Nephron (organoid): Measurements from ENCODE around the gene CCSER1.

Source experiments
- H3K27ac Mint-ChIP-seq, 3 experiments: 2 replicates each; pipeline ENCODE4 v1.8.0; 2020; ENCODE audit warnings: mixed read lengths in 3 of 3, mild to moderate bottlenecking in 2 of 3, moderate library complexity in 1 of 3
- H3K27me3 Mint-ChIP-seq: 2 replicates; pipeline ENCODE4 v1.8.0; 2021; ENCODE audit warnings: low read depth, mild to moderate bottlenecking, moderate library complexity, mixed read lengths
- H3K36me3 Mint-ChIP-seq: 2 replicates; pipeline ENCODE4 v1.8.0; 2020; ENCODE audit warnings: low read depth, mixed read lengths
- H3K4me1 Mint-ChIP-seq: 2 replicates; pipeline ENCODE4 v1.8.0; 2020; ENCODE audit warnings: mixed read lengths
- H3K4me3 Mint-ChIP-seq, 3 experiments: 2 replicates each; pipeline ENCODE4 v1.8.0; 2020; ENCODE audit warnings: mild to moderate bottlenecking in 3 of 3, mixed read lengths in 3 of 3, moderate library complexity in 2 of 3
- H3K9me3 Mint-ChIP-seq: 2 replicates; pipeline ENCODE4 v1.8.0; 2020; ENCODE audit warnings: mixed read lengths
- TF ChIP-seq, protein P1 (sequence below), 3 experiments: fragments of 200-600 bp; sonication (generic); IDR thresholded peaks; one replicate each; pipeline ENCODE4 v1.5.0; 2021; ENCODE audit warnings: antibody characterized with exemption in 3 of 3; ENCODE audit not compliant: unreplicated experiment in 3 of 3

CCSER1 gene

GRCh38 chr4:90415116-90415515, 287.9 kb downstream of the CCSER1 start:
- TF ChIP-seq, protein P1, sequence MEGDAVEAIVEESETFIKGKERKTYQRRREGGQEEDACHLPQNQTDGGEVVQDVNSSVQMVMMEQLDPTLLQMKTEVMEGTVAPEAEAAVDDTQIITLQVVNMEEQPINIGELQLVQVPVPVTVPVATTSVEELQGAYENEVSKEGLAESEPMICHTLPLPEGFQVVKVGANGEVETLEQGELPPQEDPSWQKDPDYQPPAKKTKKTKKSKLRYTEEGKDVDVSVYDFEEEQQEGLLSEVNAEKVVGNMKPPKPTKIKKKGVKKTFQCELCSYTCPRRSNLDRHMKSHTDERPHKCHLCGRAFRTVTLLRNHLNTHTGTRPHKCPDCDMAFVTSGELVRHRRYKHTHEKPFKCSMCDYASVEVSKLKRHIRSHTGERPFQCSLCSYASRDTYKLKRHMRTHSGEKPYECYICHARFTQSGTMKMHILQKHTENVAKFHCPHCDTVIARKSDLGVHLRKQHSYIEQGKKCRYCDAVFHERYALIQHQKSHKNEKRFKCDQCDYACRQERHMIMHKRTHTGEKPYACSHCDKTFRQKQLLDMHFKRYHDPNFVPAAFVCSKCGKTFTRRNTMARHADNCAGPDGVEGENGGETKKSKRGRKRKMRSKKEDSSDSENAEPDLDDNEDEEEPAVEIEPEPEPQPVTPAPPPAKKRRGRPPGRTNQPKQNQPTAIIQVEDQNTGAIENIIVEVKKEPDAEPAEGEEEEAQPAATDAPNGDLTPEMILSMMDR (IDR thresholded peaks at IDR 0.05; ENCODE audit: unreplicated experiment in 3 of 3): no peak
- Mint-ChIP-seq H3K36me3 (peaks cover 3% of the 10 kb centered on the region), H3K27me3 (no peaks in the 10 kb centered on the region), H3K27ac (no peak overlapping the region), H3K4me3 (no peak overlapping the region), H3K9me3 (peaks cover 6% of the 10 kb centered on the region), H3K4me1 (peaks cover 5% of the 10 kb centered on the region)

DNA sequence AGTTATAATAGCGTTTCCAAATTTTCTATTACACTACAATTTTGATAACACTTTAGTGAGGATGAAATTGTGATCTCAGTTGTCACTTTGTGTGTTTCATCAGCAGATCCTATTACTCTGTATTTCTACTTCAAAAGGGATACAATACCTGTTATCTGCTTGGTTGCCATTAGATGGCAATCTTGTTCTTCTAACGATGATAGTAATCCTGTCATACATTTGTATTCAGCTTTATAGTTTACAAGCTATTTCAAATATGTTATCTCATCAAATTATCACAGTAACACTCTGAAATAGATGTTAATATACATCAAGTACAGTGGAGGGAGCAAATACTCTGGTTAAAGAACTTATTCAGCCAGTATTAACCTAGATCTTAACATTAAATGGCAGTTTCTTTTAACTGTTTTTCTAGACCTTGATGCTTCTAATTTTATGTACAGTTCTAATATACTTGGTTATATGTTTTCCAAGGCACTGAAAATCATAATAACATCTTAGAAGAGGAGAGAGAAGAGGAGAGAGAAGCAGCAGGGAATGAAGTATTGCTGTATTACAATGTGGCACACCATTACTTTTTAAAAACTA, 292.0 kb downstream of the CCSER1 start:
- H3K9me3 Mint-ChIP-seq: peaks cover under 1% of the 10 kb centered on the region
- H3K27ac Mint-ChIP-seq: peak overlapping the region; percentile 14 to 68 (median 17)
- TF ChIP-seq, protein P1 (IDR thresholded peaks at IDR 0.05; ENCODE audit: unreplicated experiment in 3 of 3): peak; percentile 61 to 86 (median 66)
- H3K36me3 Mint-ChIP-seq: no peaks in the 10 kb centered on the region
- H3K4me3 Mint-ChIP-seq: no peak overlapping the region
- H3K4me1 Mint-ChIP-seq: peaks cover 5% of the 10 kb centered on the region
- H3K27me3 Mint-ChIP-seq: no peaks in the 10 kb centered on the region

DNA sequence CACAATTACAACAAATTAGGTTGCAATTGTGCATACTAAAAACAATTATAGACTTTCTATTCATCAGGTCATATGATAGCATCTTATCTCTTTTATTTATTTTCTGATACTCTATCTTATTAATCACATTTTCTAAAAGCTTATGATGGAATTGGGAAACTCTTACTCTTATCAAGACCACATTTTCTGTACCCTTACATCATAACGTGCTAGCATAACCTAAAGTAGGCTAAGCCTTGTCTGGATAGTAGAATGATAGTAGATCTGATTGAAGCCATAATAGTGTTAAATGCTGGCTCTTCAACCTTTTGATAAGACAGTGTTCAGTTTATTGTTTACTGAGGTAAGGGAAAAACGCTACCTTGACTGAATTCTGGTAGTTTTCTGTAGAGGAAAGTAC, 294.0 kb downstream of the CCSER1 start:
- TF ChIP-seq, protein P1 (IDR thresholded peaks at IDR 0.05; ENCODE audit: unreplicated experiment in 3 of 3): no peak

DNA sequence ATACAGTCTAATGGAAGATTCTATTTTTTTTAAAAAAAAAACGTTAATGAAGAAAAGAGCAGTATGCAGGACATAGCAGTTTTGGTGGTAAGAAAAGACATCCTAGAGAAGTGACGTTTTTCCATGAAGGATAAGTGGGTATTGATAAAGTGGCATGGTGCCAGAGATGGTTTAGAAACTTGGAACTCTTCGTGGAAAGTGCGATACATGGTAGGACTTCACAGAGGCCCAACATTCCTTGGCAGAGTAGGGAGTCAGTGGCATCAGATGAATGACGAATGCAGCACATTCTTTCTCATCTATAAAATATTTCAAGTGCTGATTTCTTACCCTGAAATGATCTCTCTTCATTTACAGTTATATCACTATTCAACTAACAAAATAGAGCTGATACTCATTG, 298.7 kb downstream of the CCSER1 start:
- Mint-ChIP-seq H3K4me3 (no peak overlapping the region), H3K27ac (no peak overlapping the region), H3K4me1 (peaks cover 3% of the 10 kb centered on the region), H3K9me3 (peaks cover 2% of the 10 kb centered on the region), H3K27me3 (no peaks in the 10 kb centered on the region), H3K36me3 (no peaks in the 10 kb centered on the region)
- TF ChIP-seq, protein P1 (IDR thresholded peaks at IDR 0.05; ENCODE audit: unreplicated experiment in 3 of 3): no peak

More for the DNA sequence above, 294.0 kb downstream of the CCSER1 start:
- peaks cover 2% of the 10 kb centered on the region for H3K9me3 Mint-ChIP-seq
- no peaks in the 10 kb centered on the region for H3K27me3 Mint-ChIP-seq
- H3K27ac Mint-ChIP-seq: no peak overlapping the region
- H3K4me1 Mint-ChIP-seq: peaks cover 5% of the 10 kb centered on the region
- no peak overlapping the region for H3K4me3 Mint-ChIP-seq
- H3K36me3 Mint-ChIP-seq: no peaks in the 10 kb centered on the region

DNA sequence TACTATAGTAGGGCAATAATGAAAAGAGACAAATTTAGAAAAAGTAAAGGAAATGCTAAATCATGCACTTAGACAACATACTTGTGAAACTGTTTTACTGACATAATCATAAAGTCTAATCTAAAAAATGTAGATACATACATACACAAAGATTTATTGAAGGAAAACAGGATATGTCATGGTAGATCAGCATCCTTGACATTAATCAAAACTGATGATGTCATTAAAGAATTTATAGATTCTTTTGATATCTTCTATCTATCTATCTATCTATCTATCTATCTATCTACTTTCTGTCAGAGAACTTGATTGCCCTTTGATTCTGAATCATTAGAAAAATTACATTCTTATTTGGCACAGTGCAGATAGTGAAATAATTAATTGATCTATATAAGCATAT, 311.3 kb downstream of the CCSER1 start:
- no peaks in the 10 kb centered on the region for H3K27me3 Mint-ChIP-seq
- H3K9me3 Mint-ChIP-seq: no peaks in the 10 kb centered on the region
- H3K27ac Mint-ChIP-seq: no peak overlapping the region
- H3K4me1 Mint-ChIP-seq: no peaks in the 10 kb centered on the region
- TF ChIP-seq, protein P1 (IDR thresholded peaks at IDR 0.05; ENCODE audit: unreplicated experiment in 3 of 3): no peak
- H3K36me3 Mint-ChIP-seq: no peaks in the 10 kb centered on the region
- no peak overlapping the region for H3K4me3 Mint-ChIP-seq

GRCh38 chr4:90441770-90442169, 314.6 kb downstream of the CCSER1 start:
- H3K27ac Mint-ChIP-seq: no peak overlapping the region
- no peaks in the 10 kb centered on the region for H3K9me3 Mint-ChIP-seq
- no peaks in the 10 kb centered on the region for H3K27me3 Mint-ChIP-seq
- no peaks in the 10 kb centered on the region for H3K36me3 Mint-ChIP-seq
- no peak overlapping the region for H3K4me3 Mint-ChIP-seq
- TF ChIP-seq, protein P1 (IDR thresholded peaks at IDR 0.05; ENCODE audit: unreplicated experiment in 3 of 3): no peak
- H3K4me1 Mint-ChIP-seq: no peaks in the 10 kb centered on the region
